Ishikawa (cell line): ENCODE data around the gene NDUFB2.
A peak's percentile ranks its signal among the peaks of the same experiment; 100 is the strongest.

Experiments
- CEBPB ChIP-seq: IDR thresholded peaks from 2 replicates; pipeline ENCODE4 v1.6.1; 2012
- CREB1 ChIP-seq: IDR thresholded peaks from 2 replicates; pipeline ENCODE4 v1.6.1; 2012; ENCODE audit warnings: low read depth
- EGR1 ChIP-seq: IDR thresholded peaks from 2 replicates; pipeline ENCODE4 v1.6.1; 2012
- EP300 ChIP-seq: IDR thresholded peaks from 2 replicates; pipeline ENCODE4 v1.6.1; 2012; ENCODE audit warnings: borderline replicate concordance
- FOXM1 ChIP-seq: IDR thresholded peaks from 2 replicates; pipeline ENCODE4 v1.6.1; 2012; ENCODE audit warnings: low read depth, borderline replicate concordance
- NFIC ChIP-seq: IDR thresholded peaks from 2 replicates; pipeline ENCODE4 v1.6.1; 2012
- RAD21 ChIP-seq: IDR thresholded peaks from 2 replicates; pipeline ENCODE4 v1.6.1; 2012; ENCODE audit warnings: low read depth
- TAF1 ChIP-seq: IDR thresholded peaks from 2 replicates; pipeline ENCODE4 v1.6.1; 2012; ENCODE audit warnings: low read depth, mild to moderate bottlenecking
- TCF12 ChIP-seq: IDR thresholded peaks from 2 replicates; pipeline ENCODE4 v1.6.1; 2012; ENCODE audit warnings: low read depth
- TEAD4 ChIP-seq: IDR thresholded peaks from 2 replicates; pipeline ENCODE4 v1.6.1; 2012
- USF1 ChIP-seq: IDR thresholded peaks from 2 replicates; pipeline ENCODE4 v1.6.1; 2012
- YY1 ChIP-seq: IDR thresholded peaks from 2 replicates; pipeline ENCODE4 v1.6.1; 2012; ENCODE audit warnings: low read depth
- ZBTB7A ChIP-seq: IDR thresholded peaks from 2 replicates; pipeline ENCODE4 v1.6.1; 2012; ENCODE audit warnings: low read depth
- TF ChIP-seq, protein P1 (sequence below): IDR thresholded peaks from 2 replicates; pipeline ENCODE4 v1.6.1; 2012
- TF ChIP-seq, protein P2 (sequence below): IDR thresholded peaks from 2 replicates; pipeline ENCODE4 v1.6.1; 2012; ENCODE audit warnings: low read depth, mild to moderate bottlenecking

The NDUFB2 gene

DNA sequence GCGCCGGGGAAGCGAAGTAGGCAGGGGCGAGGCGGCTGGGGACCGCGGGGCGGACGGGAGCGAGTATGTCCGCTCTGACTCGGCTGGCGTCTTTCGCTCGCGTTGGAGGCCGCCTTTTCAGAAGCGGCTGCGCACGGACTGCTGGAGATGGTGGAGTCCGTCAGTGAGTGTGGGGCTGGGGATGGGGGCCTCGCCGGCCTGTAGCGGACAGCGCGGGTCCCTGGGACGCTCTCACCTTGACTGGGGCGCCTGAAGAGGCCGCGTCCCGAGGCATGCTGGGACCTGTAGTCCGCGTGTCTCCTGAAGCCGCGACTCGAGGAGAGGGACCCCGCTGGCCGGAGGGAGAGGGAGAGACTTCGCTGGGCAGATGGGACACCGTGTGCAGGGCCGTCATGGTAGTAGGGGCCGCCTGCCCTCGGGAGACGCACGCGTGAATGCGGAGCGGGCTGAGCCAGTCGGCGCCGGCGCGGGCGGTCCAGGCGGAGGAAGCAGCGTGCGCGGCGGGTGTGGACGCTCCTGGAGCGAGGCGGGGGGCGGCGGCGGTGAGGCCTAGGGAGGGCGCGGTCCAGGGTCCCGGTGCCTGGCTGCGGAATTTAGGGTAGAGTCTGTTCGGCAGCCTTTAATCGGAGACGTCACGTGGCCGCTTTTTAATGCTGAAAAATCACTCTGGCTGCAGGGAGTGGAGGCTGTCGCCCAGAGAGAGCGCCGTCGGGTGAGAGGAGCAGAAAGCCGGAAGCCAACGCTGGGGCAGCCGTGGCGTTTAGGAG lies at the start of gene NDUFB2:
Gene NDUFB2 (plus strand): TSS at position 29 of the 767 bp plus-strand sequence. CDS start 37 bp downstream, at position 66.
- TF ChIP-seq ZBTB7A (peak; percentile 60; the same call in 1 of the 2 replicates), RAD21 (no peak), FOXM1 (no peak), USF1 (peak; percentile 82), YY1 (peak; percentile 73), TEAD4 (0 out of 2 replicates have a peak, but pooled peaks have one; percentile 4), EP300 (no peak), TAF1 (peak; percentile 41; the same call in 1 of the 2 replicates), CREB1 (peak; percentile 21), EGR1 (peak; percentile 29; the same call in 1 of the 2 replicates)
- TF ChIP-seq, protein P1, sequence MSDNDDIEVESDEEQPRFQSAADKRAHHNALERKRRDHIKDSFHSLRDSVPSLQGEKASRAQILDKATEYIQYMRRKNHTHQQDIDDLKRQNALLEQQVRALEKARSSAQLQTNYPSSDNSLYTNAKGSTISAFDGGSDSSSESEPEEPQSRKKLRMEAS, result peak; percentile 91

DNA sequence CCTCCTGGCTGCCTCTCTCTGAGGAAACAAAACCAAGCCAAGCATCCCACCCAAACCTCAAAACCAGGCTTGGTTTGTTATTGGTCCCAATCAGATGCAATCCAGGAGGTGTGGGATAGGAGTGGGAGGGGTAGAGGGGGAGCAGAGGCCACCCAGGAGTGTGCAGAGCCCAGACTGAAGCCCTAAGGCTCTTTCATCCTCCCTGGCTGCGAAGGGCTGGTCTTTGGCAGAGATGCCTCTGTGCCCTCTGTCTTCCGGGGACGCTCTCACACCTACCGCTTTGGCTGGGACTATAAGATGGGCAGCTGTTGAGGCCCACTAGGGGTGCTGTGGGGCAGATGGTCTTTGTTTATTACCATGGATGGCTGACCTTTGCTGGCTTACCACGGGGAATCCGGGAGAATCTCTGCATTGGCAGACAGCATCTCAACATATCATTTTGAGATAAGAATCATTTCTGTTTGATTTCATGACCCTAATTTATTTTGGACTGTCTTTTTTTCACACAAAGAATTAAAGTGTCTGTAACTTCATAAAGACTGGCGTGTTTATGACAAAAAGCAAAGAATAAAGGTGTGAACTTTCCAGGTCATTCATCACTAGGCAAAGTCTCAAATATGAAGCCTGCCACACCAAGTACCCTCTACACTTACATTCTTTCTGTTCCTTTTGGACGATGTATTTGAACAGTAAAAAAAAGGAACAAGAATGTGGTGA lies 49.4 kb upstream of the NDUFB2 start:
- TF ChIP-seq TEAD4 (no peak), EP300 (no peak), RAD21 (peak; percentile 28; the same call in 1 of the 2 replicates)
- TF ChIP-seq, protein P1, result 0 out of 2 replicates have a peak, but pooled peaks have one; percentile 12

DNA sequence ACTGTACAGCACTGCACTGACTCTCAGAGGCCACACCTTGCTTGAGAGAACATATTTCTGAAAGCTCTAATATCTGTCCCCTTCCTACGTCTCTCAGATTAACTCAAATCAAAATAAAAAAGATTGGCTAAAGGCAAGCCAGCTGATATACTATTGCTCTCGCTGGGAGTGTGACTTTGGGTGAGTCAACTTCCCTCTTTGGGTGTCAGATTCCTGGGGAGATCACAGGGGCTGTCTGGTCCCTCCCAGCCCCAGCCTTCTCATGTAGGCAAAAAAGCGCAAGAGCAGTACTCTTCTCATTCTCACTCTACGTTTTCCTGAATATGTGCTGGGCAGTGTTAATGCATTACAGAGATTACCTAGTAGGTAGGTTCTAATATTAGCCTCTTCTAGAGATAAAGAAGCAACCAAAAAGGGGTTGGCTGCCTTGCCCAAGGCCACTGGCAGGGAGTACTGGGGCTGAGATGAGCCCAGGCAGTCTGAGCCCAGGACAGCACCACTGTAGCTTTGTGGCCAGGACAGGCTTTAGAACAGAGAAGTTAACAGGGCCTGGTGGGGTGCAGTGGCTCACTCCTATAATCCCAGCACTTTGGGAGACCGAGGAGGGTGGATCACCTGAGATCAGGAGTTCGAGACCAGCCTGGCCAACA lies 46.8 kb upstream of the NDUFB2 start:
- TF ChIP-seq CREB1, result no peak
- TF ChIP-seq YY1, result no peak
- TF ChIP-seq CEBPB, result no peak
- no peak for TF ChIP-seq USF1
- TF ChIP-seq TCF12, result no peak
- TF ChIP-seq, protein P1, result no peak
- no peak for TF ChIP-seq TEAD4
- TF ChIP-seq TAF1, result no peak
- TF ChIP-seq EP300, result no peak

- TF ChIP-seq NFIC, result no peak
- no peak for TF ChIP-seq YY1
- TF ChIP-seq EGR1, result no peak
- no peak for TF ChIP-seq TCF12
- TF ChIP-seq EP300, result no peak
- TF ChIP-seq, protein P1, result no peak
These were observed 46.1 kb upstream of the NDUFB2 start for GRCh38 chr7:140650367-140650766.

DNA sequence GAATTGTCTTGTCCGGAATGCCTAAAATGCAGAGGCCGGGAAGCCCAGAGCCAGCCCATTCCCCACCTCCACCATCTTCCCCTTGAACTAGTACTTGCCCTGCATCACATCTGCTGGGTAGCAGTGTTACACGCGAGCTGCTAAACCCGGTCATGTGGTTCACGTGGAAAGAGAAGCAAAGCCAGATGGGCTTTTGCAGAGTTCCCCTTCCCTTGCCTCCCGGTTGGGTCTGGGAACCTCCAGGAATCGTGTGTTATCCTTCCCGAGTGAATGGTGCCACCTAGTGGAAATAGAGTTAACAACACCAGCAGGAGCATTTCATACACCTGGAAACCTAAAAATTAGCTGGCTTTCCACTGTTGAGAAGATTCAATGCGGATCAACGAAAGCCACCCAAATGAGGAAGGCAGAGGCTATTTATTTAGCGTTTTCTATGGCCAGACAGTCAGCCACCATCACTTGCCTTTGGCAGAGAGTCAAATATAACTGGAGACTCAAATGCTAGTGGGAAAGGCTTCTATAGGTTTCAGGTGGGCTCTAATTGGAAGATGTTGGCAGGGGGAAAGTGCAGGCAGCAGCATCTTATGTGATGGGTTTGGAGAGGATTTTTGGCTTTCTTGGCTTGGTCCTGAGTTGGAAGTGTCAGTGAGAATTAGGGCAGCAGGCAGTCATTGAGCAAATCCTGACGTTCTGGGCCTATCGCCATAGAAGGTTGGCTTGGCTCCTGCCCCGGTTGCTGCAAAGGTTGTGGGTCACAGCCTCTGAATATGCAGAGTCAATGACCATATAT lies 43.0 kb upstream of the NDUFB2 start:
- no peak for TF ChIP-seq TCF12
- peak; percentile 98 for TF ChIP-seq RAD21

GRCh38 chr7:140654109-140654387 lies 42.5 kb upstream of the NDUFB2 start:
- TF ChIP-seq EP300 (no peak), USF1 (no peak), CEBPB (no peak), NFIC (no peak), FOXM1 (no peak), TEAD4 (no peak), EGR1 (no peak), CREB1 (no peak), TAF1 (no peak), ZBTB7A (no peak), YY1 (no peak)
- TF ChIP-seq, protein P1, result no peak
- TF ChIP-seq, protein P2, sequence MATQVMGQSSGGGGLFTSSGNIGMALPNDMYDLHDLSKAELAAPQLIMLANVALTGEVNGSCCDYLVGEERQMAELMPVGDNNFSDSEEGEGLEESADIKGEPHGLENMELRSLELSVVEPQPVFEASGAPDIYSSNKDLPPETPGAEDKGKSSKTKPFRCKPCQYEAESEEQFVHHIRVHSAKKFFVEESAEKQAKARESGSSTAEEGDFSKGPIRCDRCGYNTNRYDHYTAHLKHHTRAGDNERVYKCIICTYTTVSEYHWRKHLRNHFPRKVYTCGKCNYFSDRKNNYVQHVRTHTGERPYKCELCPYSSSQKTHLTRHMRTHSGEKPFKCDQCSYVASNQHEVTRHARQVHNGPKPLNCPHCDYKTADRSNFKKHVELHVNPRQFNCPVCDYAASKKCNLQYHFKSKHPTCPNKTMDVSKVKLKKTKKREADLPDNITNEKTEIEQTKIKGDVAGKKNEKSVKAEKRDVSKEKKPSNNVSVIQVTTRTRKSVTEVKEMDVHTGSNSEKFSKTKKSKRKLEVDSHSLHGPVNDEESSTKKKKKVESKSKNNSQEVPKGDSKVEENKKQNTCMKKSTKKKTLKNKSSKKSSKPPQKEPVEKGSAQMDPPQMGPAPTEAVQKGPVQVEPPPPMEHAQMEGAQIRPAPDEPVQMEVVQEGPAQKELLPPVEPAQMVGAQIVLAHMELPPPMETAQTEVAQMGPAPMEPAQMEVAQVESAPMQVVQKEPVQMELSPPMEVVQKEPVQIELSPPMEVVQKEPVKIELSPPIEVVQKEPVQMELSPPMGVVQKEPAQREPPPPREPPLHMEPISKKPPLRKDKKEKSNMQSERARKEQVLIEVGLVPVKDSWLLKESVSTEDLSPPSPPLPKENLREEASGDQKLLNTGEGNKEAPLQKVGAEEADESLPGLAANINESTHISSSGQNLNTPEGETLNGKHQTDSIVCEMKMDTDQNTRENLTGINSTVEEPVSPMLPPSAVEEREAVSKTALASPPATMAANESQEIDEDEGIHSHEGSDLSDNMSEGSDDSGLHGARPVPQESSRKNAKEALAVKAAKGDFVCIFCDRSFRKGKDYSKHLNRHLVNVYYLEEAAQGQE, result no peak
